Esophagus (tissue), 2 donors: ENCODE results near the gene SMYD1. TPM values are rescaled to one million over a fixed set of nuclear protein-coding genes. Genes with fewer than 3 reads are reported as not detected.

Experiments used
- H3K27ac ChIP-seq, 2 donors: one replicate each; pipeline ENCODE4 v1.5.1; 2013; ENCODE audit warnings: low read depth in 2 of 2, mild to moderate bottlenecking in 2 of 2, inconsistent platforms in 1 of 2, low read length in 1 of 2, moderate library complexity in 1 of 2
- H3K27me3 ChIP-seq, 2 donors: one replicate each; pipeline ENCODE4 v1.6.1; 2013; ENCODE audit warnings: low read length in 2 of 2, control low read depth in 1 of 2, mild to moderate bottlenecking in 1 of 2; ENCODE audit not compliant: insufficient read depth in 2 of 2, control insufficient read depth in 1 of 2
- H3K36me3 ChIP-seq, 2 donors: one replicate each; pipeline ENCODE4 v1.6.1; 2013; ENCODE audit warnings: low read length in 1 of 2; ENCODE audit not compliant: control insufficient read depth in 2 of 2, insufficient read depth in 2 of 2
- H3K4me1 ChIP-seq, 2 donors: one replicate each; pipeline ENCODE4 v1.6.1; 2013; ENCODE audit warnings: low read length in 1 of 2; ENCODE audit not compliant: control insufficient read depth in 2 of 2, insufficient read depth in 2 of 2
- H3K4me3 ChIP-seq, 2 donors: one replicate each; pipeline ENCODE4 v1.5.1; 2013; ENCODE audit warnings: low read length in 2 of 2, mild to moderate bottlenecking in 2 of 2, low read depth in 1 of 2, moderate library complexity in 1 of 2
- H3K9me3 ChIP-seq, 2 donors: one replicate each; pipeline ENCODE4 v1.6.1; 2013; ENCODE audit warnings: mild to moderate bottlenecking in 2 of 2, low read depth in 1 of 2, low read length in 1 of 2, moderate library complexity in 1 of 2; ENCODE audit not compliant: control insufficient read depth in 2 of 2, insufficient read depth in 1 of 2
- WGBS, 2 donors: extraction: QIAGEN DNeasy Blood & Tissue Kit; methylation state at CpG; one replicate each; pipeline ENCODE4 v1.1.7; 2013; 5-methylcytosine and 5-hydroxymethylcytosine counted together
- polyA plus RNA-seq, 2 donors: library from polyadenylated mRNA; stranded (reverse); fragments of 200-250 nt; gene quantifications; one replicate each; pipeline ENCODE4 v1.2.3, GENCODE V29; 2013
- donor health status: healthy with polysubstance abuse.
- donor health status: Bipolar disorder and iron deficiency.

The SMYD1 gene
- polyA plus RNA-seq, 2 donors: 0.04 to 0.10 TPM

DNA sequence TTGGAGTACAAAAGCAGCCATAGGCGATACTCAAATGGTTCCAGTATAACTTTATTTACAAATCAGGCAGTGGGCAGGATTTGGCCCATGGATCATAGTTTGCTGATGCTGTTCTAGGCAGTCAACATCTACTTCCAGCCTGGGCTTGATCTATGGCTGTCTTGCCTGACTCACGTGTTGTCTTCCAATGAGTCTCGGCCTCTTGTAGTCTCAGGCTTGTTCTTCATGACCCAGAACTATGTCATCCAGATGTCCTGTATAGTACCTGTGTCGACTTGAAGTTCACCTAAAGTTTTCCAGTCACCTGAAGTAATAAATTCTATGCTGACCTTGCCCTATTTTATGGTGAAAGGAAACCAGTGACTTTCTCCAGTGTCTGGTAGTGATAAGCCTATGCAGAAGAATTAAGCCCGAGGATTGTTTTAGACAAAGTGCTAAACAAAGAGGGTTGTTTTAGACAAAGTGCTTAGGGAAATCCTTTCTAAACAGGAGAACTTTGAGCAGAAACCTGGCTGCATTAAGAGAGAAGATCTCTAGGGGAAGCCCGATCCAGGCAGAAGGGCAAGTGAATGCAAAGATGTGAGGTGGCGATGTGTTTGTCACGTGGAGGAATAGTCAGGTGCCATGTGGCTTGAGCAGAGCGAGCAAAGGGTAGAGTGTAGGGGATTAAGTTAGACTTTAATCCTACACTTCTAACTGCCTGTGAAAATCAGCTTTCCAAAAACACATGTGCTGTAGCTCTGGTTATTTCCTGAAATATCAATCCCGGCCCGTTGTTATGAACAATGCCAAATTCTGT lies 94.0 kb downstream of the SMYD1 start:
- no peaks in the 10 kb centered on the region for H3K4me1 ChIP-seq
- H3K36me3 ChIP-seq: no peaks in the 10 kb centered on the region
- H3K27me3 ChIP-seq: no peaks in the 10 kb centered on the region
- H3K4me3 ChIP-seq: no peak overlapping the region
- H3K27ac ChIP-seq: no peak overlapping the region
- 67 to 68% methylated on average over 11 of the region's 11 CpGs for WGBS, 2 donors
- H3K9me3 ChIP-seq: no peaks in the 10 kb centered on the region

Other genes with a start within 250 kb of the SMYD1 start
- under 1 TPM; 0.33 to 0.84 TPM for gene RGPD2, start 242.0 kb upstream of the SMYD1 start, polyA plus RNA-seq
- gene RNU2-63P, start 51.3 kb upstream of the SMYD1 start, polyA plus RNA-seq: not detected
- 10 to 100 TPM; 23.8 to 42.4 TPM for gene KRCC1, start 12.0 kb upstream of the SMYD1 start, polyA plus RNA-seq
- 1 to 10 TPM in 1 of 2 donors, under 1 TPM in 1; 0.12 to 1.8 TPM for gene FABP1, start 60.2 kb downstream of the SMYD1 start, polyA plus RNA-seq
- gene THNSL2, start 102.5 kb downstream of the SMYD1 start, polyA plus RNA-seq: 10 to 100 TPM in 1 of 2 donors, 1 to 10 TPM in 1; 6.6 to 11.6 TPM